ENCODE data around the gene DOK5. TPM values are rescaled to one million over a fixed set of nuclear protein-coding genes. Genes with fewer than 3 reads are reported as not detected.

Gene DOK5
- total and polyA plus RNA-seq, 2 donors (not counting 3 experiments of a cell fraction or from before 2014, with no cell fraction given) = 3.5 to 14.2 TPM

GRCh38 chr20:54661265-54661664, 185.9 kb downstream of the DOK5 start:
- Histone ChIP-seq H3K4me2 (ENCODE audit: insufficient read depth, low read length) (no peak overlapping the region), H3K36me3 (ENCODE audit: control insufficient read depth in 2 of 2, extremely low read depth in 1 of 2, insufficient read depth in 2 of 2, low read length in 2 of 2) (no peaks in the 10 kb centered on the region), H2AFZ (ENCODE audit: low read depth, low read length) (no peak overlapping the region), H4K20me1 (replicated peaks; ENCODE audit: control insufficient read depth, extremely low read depth, insufficient read depth, low read length) (no peaks in the 10 kb centered on the region), H3K27ac (ENCODE audit: insufficient read depth, low read depth, low read length) (no peak overlapping the region), H3K27me3 (ENCODE audit: control insufficient read depth in 2 of 2, insufficient read depth in 2 of 2, low read length in 2 of 2) (peaks cover 0 to 2% of the 10 kb centered on the region in 2 experiments), H3K9me3 (replicated peaks; ENCODE audit: control insufficient read depth, insufficient read depth, low read length) (no peaks in the 10 kb centered on the region), H3K4me1 (ENCODE audit: control insufficient read depth, extremely low read depth, insufficient read depth, low read length) (no peaks in the 10 kb centered on the region), H3K79me2 (ENCODE audit: control insufficient read depth, insufficient read depth, low read length) (no peaks in the 10 kb centered on the region), H3K9ac (replicated peaks; ENCODE audit: extremely low read depth, insufficient read depth, low read length) (no peak overlapping the region), H3K4me3 (replicated peaks in 1 of 3; ENCODE audit: insufficient read depth in 1 of 3, low read depth in 1 of 3, low read length in 3 of 3) (no peak overlapping the region), H3K9me1 (replicated peaks; ENCODE audit: control insufficient read depth, extremely low read depth, insufficient read depth, low read length) (no peaks in the 10 kb centered on the region)
- FAIRE-seq (no peak), DNase-seq (ENCODE audit: low read depth, low spot score) (no peak)
- ChIA-PET POLR2A (no interaction called here), CTCF (interaction anchor here (1.2 kb wide), 1 partner anchor 1682 kb away, joined by 4 read pairs; no protein-coding TSS in a partner anchor)
- dilution Hi-C loops (cut with MboI; ENCODE audit: extremely low pct_ligation_motif_present, low sequenced_read_pairs) (no loop called here), intact Hi-C loops (cut with micrococcal nuclease) (no loop called here)
- TF ChIP-seq POLR2A (IDR thresholded peaks at IDR 0.05; ENCODE audit: low read depth, low read length) = no peak
- TF ChIP-seq MYC (IDR thresholded peaks at IDR 0.05; ENCODE audit: low read depth, low read length) = no peak
- no peak for TF ChIP-seq EZH2 (IDR thresholded peaks at IDR 0.05; ENCODE audit: borderline replicate concordance, low read depth, low read length, severe bottlenecking)
- TF ChIP-seq POLR2AphosphoS5 (IDR thresholded peaks at IDR 0.05; ENCODE audit: insufficient read depth, low read depth, low read length) = no peak
- no peak for TF ChIP-seq GATA2 (IDR thresholded peaks at IDR 0.05; ENCODE audit: insufficient read depth, insufficient read length, low read depth, low read length)
- no peak for TF ChIP-seq MAX (IDR thresholded peaks at IDR 0.05; ENCODE audit: insufficient read depth, insufficient read length)
- no peak for TF ChIP-seq FOS (IDR thresholded peaks at IDR 0.05; ENCODE audit: borderline replicate concordance, insufficient read depth, low read length)
- no peak for TF ChIP-seq JUN (IDR thresholded peaks at IDR 0.05; ENCODE audit: borderline replicate concordance, insufficient read depth, insufficient read length, low read depth)
- no TSS peak for BruUV-seq (replicated peaks)
